Activated CD4-positive, alpha-beta T cell treated with anti-CD3 and anti-CD28 coated beads, Interleukin-2, amount 10 ng/mL, durations not matched to agents 24 days and 14 days (primary cell): Measurements from ENCODE around the gene P2RX4. TPM values are rescaled to one million over a fixed set of nuclear protein-coding genes. Genes with fewer than 3 reads are reported as not detected.

ENCODE experiments used
- DNase-seq: peaks from one replicate; pipeline ENCODE4 v3.0.0; 2022
- H3K27ac Mint-ChIP-seq: one replicate; pipeline ENCODE4 v1.8.0; 2022; ENCODE audit warnings: mild to moderate bottlenecking, mixed read lengths
- H3K27me3 Mint-ChIP-seq: one replicate; pipeline ENCODE4 v1.8.0; 2022; ENCODE audit warnings: mixed read lengths
- H3K36me3 Mint-ChIP-seq: one replicate; pipeline ENCODE4 v1.8.0; 2022; ENCODE audit warnings: low read depth, mild to moderate bottlenecking, mixed read lengths
- H3K4me1 Mint-ChIP-seq: one replicate; pipeline ENCODE4 v1.8.0; 2021; ENCODE audit warnings: mixed read lengths
- H3K4me3 Mint-ChIP-seq: one replicate; pipeline ENCODE4 v1.8.0; 2022; ENCODE audit warnings: mild to moderate bottlenecking, moderate library complexity, mixed read lengths
- H3K9me3 Mint-ChIP-seq: one replicate; pipeline ENCODE4 v1.8.0; 2021; ENCODE audit warnings: mixed read lengths
- intact Hi-C: fragments of 100-400 bp; cut with micrococcal nuclease; formaldehyde crosslinking; loops from one replicate; pipeline ENCODE4 v1.15.1; 2023
- total RNA-seq: library from RNA; stranded (reverse); gene quantifications from 2 replicates; pipeline ENCODE4 v1.2.3, GENCODE V29; 2022

P2RX4 gene
- total RNA-seq, 1 donor from 2014 or later: 20.9 TPM

DNA sequence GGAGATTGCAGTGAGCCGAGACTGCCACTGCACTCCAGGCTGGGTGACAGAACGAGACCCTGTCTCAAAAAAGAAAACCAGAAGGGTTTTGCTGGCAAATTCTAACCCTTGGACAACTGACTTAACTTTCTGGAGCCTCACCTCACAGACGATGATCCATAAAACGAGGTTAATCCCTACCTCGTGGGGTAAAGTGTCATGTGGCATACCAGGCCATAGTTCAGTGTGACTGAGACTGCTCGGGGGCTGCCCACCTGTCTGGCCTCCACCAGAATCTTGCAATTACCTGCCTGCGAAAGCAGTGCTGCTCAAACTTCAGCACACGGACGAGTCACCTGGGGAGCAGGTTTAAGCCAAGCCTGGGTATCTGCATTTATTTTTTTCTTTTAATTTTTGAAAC lies 26.8 kb downstream of the P2RX4 start:
- Mint-ChIP-seq H3K4me3 (no peak overlapping the region), H3K27ac (no peak overlapping the region), H3K9me3 (no peaks in the 10 kb centered on the region), H3K36me3 (peaks cover 66% of the 10 kb centered on the region), H3K27me3 (no peaks in the 10 kb centered on the region), H3K4me1 (peaks cover 34% of the 10 kb centered on the region)
- no peak for DNase-seq
- intact Hi-C loops: no loop called here

DNA sequence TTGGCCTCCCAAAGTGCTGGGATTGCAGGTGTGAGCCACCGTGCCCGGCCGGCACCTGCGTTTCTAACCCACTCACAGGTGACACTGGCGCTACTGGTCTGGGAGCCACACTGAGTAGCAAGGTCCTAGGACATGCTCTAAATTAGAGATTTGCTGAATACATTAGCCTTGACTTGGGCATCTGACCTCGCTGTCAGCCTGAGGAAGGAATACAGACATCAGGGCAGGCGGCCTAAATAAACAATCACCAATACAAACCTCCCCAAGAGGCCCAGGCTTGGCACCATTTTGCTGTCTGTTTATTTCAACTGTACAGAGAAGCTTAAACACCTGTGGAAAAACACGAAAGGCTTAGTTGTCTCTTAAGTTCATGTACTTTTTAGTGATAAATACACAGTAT lies 27.5 kb downstream of the P2RX4 start:
- DNase-seq: no peak
- Mint-ChIP-seq H3K36me3 (peaks cover 60% of the 10 kb centered on the region), H3K4me3 (no peak overlapping the region), H3K4me1 (peaks cover 34% of the 10 kb centered on the region), H3K27me3 (no peaks in the 10 kb centered on the region), H3K27ac (no peak overlapping the region), H3K9me3 (no peaks in the 10 kb centered on the region)
- intact Hi-C loops: no loop called here

DNA sequence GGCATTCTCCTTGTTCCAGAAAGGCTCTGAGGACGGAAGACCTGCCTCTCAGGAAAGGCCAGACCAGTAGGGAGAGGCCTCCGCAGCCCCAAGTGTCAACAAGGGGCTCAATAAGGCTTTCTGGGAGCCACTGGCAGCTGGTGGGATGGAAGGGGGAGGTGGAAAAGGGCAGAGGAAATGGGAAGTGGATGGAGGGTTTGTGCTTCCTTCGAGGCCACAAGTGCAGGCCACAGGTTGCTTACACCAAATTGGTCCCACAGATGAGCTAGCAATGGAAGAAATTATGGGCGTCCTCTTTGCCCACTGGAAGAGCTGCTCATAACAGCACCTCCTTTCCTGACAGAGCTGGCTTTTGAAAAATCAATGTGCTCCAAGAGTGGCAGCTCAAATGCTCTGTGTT lies 28.2 kb downstream of the P2RX4 start:
- intact Hi-C loops: no loop called here
- H3K4me3 Mint-ChIP-seq: no peak overlapping the region
- no peak overlapping the region for H3K27ac Mint-ChIP-seq
- H3K27me3 Mint-ChIP-seq: no peaks in the 10 kb centered on the region
- H3K9me3 Mint-ChIP-seq: no peaks in the 10 kb centered on the region
- no peak for DNase-seq
- peaks cover 34% of the 10 kb centered on the region for H3K4me1 Mint-ChIP-seq
- H3K36me3 Mint-ChIP-seq: peaks cover 56% of the 10 kb centered on the region

DNA sequence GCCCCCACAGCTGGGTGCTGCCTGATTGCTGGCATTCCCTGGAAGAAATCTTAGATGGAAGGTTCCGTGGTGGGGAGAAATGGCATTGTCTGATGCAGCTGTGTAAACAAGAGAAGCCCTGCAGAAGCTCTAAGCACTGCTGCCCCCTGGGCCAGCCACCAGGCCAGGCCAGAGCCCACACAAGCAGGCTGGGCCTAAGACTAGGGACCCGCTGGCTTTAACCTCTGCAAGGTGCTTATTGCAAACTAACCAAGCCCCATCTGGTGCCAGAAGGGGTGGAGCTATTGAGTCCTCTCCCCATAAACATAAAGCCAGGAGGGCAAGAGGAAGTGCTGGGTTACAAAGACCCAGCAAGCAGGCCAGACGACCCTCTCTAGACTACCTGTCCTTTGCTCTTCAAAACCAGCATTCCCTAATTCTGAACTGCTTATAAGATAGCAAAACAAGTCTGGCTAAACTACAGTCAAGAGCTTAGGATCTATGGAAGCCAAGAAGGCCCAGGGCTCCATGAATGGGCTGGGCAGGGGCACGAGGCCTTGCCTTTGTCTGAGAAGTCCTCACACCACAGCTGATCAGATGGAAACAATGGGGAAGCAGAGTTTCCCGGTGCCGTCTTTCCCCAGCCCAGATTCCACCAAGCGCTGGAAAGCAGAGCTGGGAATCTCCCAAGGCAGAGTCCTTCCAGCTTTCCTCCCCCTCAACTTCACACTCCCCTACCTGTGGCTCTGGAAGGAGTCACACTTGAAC lies 28.8 kb downstream of the P2RX4 start:
- no peak for DNase-seq
- peak overlapping the region; percentile 76 for H3K27ac Mint-ChIP-seq
- peaks cover 34% of the 10 kb centered on the region for H3K4me1 Mint-ChIP-seq
- H3K9me3 Mint-ChIP-seq: no peaks in the 10 kb centered on the region
- H3K36me3 Mint-ChIP-seq: peaks cover 56% of the 10 kb centered on the region
- intact Hi-C loops: no loop called here
- H3K27me3 Mint-ChIP-seq: no peaks in the 10 kb centered on the region
- H3K4me3 Mint-ChIP-seq: no peak overlapping the region

DNA sequence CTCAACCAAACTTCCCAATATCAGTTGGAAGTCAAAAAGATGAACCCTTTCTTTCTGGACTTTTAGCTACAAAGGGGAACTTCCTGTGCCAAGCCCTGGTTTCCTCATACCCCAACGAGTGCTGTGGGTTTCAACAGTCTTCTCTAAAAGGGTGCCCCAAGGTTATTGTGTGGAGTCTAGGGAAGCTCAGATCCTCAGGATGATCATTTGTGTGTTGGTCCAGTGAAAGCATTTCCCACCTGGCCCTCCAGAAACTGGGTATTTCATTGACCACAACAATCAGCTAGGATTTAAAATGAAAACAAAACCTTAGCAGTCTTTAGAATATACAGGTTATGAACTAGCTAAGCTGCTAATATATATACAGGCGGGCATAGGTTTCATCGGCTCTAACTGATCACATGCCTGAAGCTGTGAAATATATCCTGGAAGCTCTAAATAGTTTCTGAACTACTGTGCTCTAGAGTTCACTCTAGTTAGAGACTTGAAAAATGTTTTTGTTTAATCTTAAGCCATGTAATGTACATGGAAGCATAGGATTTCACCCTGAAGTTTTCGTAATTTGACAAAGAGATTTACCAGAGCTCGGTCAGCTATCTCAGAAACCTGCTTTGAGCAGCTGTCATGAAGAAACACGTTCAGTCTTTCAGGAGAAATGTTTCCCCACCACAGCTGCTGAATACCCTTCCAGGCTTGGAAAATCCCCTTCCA lies 29.6 kb downstream of the P2RX4 start:
- Mint-ChIP-seq H3K4me3 (peak overlapping the region; percentile 67), H3K27me3 (no peaks in the 10 kb centered on the region), H3K9me3 (no peaks in the 10 kb centered on the region), H3K36me3 (peaks cover 53% of the 10 kb centered on the region), H3K4me1 (peaks cover 34% of the 10 kb centered on the region), H3K27ac (peak overlapping the region; percentile 76)
- intact Hi-C loops: no loop called here
- no peak for DNase-seq

DNA sequence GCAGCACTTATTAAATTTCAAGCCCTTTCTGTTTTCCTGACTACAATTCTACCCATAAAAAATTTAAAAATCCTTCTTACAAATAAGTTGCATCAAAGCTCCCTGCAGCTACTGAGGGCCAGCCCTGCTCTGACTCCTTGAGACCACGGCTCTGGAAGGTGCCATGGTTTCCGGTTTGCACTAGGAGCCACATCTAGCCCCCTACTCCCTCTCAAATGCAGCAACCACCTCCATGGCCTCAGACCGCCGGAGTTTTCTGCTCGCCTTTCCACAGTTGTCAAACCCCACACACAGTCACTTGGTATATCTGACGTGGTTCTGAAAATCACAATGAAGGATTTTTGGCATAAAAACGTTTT lies 30.1 kb downstream of the P2RX4 start:
- Mint-ChIP-seq H3K4me3 (peak overlapping the region; percentile 67), H3K9me3 (no peaks in the 10 kb centered on the region), H3K4me1 (peaks cover 34% of the 10 kb centered on the region), H3K36me3 (peaks cover 50% of the 10 kb centered on the region), H3K27ac (peak overlapping the region; percentile 76), H3K27me3 (no peaks in the 10 kb centered on the region)
- no peak for DNase-seq
- intact Hi-C loops: no loop called here

DNA sequence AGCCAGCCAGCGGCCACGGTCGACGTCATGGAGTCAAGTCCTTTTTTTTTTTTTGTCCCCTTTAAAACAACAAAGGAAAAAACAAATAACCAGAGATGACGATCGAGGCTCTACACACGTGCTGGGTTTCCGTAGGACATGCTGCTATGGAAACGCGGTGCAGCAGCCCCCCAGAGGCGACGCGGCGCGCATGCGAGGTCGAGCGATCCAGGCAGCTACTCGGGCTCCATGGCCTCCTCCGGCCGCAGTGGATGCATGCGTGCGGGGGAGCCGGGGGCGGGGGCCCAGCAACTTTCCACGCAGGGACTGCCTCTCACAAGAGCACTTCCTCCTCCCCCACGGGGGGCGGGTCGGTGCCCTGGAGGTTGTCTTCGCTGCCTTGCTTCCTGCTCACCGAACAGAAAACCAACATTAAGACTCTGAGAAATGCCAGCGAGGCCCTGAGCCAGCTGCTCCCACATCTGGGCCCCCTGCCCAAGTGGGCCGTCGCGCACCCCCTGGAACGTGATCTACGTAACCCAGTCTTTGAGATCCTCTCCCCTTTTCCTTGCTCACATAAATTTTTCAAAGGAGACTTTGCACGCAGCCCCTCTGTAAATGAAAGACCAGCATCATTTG lies 30.7 kb downstream of the P2RX4 start:
- Mint-ChIP-seq H3K4me3 (peak overlapping the region; percentile 67), H3K4me1 (peaks cover 34% of the 10 kb centered on the region), H3K36me3 (peaks cover 46% of the 10 kb centered on the region), H3K27me3 (no peaks in the 10 kb centered on the region), H3K27ac (peak overlapping the region; percentile 76), H3K9me3 (no peaks in the 10 kb centered on the region)
- intact Hi-C loops: no loop called here
- peak; percentile 95 for DNase-seq

DNA sequence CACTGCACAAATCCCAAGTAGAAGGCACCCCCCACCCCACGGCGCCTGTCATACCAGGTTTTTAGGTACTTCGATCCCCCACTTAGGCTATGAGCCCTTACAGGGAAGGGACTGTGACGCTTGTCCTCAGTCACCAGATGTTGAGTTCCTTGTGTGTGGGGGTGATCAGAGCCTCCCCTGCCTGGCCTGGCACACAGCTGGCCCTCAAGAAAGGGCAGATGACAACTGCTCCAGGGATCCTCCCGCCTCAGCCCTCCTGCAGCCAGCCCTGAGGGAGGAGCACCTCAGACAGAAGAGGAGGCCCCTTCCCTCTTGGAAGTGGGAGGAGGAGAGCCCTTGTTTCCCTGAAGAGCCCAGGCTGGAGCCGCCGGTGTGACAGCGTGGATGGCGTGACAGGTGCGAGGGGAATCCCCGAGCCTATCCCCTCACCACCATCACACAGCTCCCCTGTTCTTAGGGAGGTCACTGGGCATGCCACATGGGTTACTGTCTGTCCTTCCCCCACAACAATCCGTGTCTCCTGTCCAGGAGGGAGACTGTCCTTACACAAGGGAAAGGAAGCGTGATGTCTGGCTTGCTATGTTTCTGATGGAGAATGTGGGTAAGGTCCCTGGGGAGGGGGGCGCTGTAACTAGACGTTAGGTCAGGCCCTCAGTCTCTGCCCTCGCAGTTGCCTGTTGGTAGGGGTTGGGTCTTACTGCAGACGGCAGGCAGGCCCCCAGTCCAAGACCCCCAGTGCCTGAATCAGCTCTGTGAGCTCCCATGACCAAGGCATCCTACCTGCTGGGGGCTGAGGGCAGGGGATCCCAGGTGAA lies 31.4 kb downstream of the P2RX4 start:
- Mint-ChIP-seq H3K4me3 (peak overlapping the region; percentile 67), H3K4me1 (peaks cover 30% of the 10 kb centered on the region), H3K9me3 (no peaks in the 10 kb centered on the region), H3K27ac (peak overlapping the region; percentile 76), H3K27me3 (no peaks in the 10 kb centered on the region), H3K36me3 (peaks cover 39% of the 10 kb centered on the region)
- DNase-seq: no peak
- intact Hi-C loops: no loop called here

DNA sequence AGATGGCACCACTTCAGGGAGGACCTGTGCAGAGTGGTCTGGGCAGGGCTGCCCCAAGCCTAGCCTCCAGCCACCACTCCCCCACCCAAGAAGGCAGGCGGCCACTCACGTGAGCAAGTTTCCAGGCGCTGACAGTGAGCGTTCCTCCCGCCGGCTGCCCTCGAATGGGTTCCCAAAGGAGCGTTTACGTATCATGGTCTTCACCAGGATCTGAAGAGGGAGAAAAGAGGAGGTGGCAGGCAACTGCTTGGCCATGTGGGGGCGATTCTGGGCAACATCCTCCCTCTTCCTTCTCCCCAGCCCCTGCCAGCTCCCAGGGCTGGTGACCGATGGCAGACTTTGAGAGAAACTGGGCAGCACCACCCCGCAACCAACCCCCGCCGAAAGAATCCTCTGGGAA lies 35.1 kb downstream of the P2RX4 start:
- intact Hi-C loops: no loop called here
- no peak for DNase-seq
- H3K4me1 Mint-ChIP-seq: peaks cover 16% of the 10 kb centered on the region
- no peak overlapping the region for H3K27ac Mint-ChIP-seq
- peaks cover 37% of the 10 kb centered on the region for H3K36me3 Mint-ChIP-seq
- H3K27me3 Mint-ChIP-seq: no peaks in the 10 kb centered on the region
- no peak overlapping the region for H3K4me3 Mint-ChIP-seq
- no peaks in the 10 kb centered on the region for H3K9me3 Mint-ChIP-seq

DNA sequence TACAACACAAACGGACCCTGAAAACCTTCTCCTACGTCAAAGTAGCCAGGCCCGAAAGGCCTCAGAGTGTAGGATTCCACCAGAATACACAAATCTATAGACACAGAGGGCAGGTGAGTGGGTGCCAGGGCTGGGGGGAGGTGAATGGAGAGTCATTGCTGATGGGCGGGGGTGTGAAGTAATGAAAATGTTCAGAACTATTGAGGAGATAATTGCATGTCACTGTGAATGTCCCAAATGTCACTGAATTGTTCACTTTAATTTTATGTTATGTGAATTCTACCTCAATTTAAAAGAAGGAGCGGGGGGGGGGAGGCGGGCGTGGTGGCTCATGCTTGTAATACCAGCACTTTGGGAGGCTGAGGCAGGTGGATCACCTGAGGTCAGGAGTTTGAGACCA lies 36.0 kb downstream of the P2RX4 start:
- no peak overlapping the region for H3K27ac Mint-ChIP-seq
- no peak overlapping the region for H3K4me3 Mint-ChIP-seq
- intact Hi-C loops: no loop called here
- H3K36me3 Mint-ChIP-seq: peaks cover 37% of the 10 kb centered on the region
- no peak for DNase-seq
- peaks cover 8% of the 10 kb centered on the region for H3K4me1 Mint-ChIP-seq
- no peaks in the 10 kb centered on the region for H3K9me3 Mint-ChIP-seq
- H3K27me3 Mint-ChIP-seq: no peaks in the 10 kb centered on the region

DNA sequence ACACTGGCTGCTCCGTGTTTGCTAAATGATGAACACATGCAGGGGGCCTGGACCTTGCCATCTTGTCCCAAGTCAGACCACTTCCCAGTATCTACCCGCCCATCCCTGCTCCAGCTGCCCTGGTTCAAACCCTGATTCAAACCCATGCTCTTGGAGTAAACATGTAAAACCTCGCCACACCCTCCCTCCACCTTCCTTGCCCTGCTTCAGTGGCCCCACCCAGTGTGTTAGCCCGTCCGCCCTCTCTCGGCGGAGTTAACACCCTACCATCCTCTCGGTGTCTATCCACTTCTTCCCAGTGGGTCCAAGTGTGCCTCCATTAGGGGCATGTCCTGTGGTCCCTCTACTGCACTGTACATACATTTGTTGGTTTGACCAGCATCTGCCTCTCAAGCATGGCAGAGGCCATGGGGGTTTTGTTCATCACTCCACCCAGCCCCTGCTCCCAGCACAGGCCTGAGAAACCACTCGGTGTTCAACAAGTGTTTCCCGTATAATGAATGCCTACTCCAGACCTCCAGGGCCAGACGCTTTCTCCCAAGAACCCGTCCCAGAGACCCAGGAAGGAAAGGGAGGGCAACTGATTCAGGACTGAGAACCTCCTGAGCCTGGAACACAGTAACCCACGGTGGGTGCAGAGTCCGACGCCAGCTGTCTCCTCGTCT lies 37.1 kb downstream of the P2RX4 start:
- Mint-ChIP-seq H3K27ac (no peak overlapping the region), H3K36me3 (peaks cover 40% of the 10 kb centered on the region), H3K4me3 (no peak overlapping the region), H3K9me3 (no peaks in the 10 kb centered on the region), H3K4me1 (no peaks in the 10 kb centered on the region), H3K27me3 (no peaks in the 10 kb centered on the region)
- DNase-seq: no peak
- intact Hi-C loops: no loop called here

DNA sequence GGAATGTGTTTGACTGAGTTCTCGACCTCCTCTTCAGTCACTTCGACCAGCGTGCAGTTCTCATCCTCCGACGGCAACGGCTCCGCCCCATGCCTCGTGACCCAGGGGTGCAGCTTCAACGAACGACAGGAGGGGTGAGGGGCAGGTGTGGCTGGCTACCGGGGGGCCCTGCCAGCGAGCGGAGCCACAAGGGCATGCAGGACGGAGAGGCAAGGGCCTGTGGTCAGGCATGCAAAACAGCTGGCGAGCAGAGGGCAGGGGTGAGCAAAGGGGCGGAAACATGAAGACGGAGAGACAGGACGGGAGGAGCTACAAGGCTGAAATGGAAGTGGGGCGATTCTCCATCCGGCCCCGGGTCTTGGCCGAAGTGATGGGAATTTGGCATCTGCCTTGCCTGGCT lies 38.7 kb downstream of the P2RX4 start:
- Mint-ChIP-seq H3K27ac (no peak overlapping the region), H3K36me3 (peaks cover 48% of the 10 kb centered on the region), H3K4me1 (no peaks in the 10 kb centered on the region), H3K27me3 (no peaks in the 10 kb centered on the region), H3K9me3 (no peaks in the 10 kb centered on the region), H3K4me3 (no peak overlapping the region)
- intact Hi-C loops: no loop called here
- no peak for DNase-seq

DNA sequence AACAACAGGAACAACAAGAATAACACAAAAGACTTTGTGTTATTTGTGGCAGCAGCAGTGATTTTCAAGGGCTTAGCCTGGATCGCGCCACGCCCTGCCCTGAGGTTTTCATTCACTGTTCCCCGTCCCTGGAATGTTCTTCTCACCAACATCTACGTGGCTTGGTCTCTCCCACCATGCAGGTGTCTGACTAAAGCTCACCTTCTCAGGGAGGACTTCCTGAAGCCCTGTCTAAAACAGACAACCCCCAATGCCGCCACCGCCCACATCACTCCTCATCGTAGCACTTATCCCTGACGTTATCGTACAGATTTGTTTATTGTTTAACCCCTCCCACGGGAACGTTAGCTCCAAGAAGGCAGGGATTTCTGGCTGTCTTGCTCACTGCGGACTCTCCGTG lies 40.4 kb downstream of the P2RX4 start:
- Mint-ChIP-seq H3K36me3 (peaks cover 60% of the 10 kb centered on the region), H3K9me3 (no peaks in the 10 kb centered on the region), H3K4me3 (no peak overlapping the region), H3K27ac (no peak overlapping the region), H3K27me3 (no peaks in the 10 kb centered on the region), H3K4me1 (peaks cover 4% of the 10 kb centered on the region)
- intact Hi-C loops: no loop called here
- DNase-seq: no peak
